CD4-positive, alpha-beta T cell treated with Interferon gamma for 1 hour (primary cell): ENCODE data around the gene FAAP20.

Source experiments
- DNase-seq: peaks from one replicate; pipeline ENCODE4 v3.0.0-alpha.2; 2020

The FAAP20 gene

DNA sequence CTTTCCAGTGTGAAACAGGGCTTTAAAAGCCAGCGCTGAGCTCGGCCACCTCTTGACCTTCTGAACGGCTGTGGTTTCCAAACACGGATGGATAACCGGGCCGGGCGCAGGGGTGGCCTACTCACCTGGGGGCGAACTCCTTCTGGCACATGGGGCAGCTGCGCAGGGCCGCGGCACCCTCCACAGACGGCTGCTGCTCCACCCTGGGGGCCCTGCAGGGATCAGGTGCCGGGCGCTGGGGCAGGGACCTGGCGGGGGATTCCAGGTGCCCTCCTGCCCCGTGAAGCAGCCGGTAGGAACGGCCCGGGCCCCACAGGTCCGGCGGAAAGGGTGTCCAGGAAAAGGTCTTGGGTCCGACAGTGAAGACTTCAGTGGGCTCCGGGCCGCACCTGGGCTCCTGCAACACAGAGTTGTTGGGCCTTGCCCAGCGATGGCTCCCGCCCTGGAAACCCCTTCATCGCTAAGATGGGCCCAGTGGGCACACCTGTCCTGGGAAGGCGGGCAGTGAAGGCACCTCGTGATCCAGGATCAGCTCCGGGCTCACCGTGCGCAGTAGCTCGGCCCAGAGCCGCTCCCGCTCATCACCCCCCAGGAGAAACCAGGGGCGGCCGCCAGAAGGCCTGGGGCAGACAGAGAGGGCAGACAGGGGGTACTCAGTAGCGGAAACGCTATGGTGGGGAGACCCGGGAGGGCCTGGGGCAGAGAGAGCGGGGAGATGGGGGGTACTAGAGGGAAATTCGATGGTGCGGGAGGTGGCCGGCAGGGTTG, 874 bp downstream of the FAAP20 start:
- DNase-seq, result no peak

DNA sequence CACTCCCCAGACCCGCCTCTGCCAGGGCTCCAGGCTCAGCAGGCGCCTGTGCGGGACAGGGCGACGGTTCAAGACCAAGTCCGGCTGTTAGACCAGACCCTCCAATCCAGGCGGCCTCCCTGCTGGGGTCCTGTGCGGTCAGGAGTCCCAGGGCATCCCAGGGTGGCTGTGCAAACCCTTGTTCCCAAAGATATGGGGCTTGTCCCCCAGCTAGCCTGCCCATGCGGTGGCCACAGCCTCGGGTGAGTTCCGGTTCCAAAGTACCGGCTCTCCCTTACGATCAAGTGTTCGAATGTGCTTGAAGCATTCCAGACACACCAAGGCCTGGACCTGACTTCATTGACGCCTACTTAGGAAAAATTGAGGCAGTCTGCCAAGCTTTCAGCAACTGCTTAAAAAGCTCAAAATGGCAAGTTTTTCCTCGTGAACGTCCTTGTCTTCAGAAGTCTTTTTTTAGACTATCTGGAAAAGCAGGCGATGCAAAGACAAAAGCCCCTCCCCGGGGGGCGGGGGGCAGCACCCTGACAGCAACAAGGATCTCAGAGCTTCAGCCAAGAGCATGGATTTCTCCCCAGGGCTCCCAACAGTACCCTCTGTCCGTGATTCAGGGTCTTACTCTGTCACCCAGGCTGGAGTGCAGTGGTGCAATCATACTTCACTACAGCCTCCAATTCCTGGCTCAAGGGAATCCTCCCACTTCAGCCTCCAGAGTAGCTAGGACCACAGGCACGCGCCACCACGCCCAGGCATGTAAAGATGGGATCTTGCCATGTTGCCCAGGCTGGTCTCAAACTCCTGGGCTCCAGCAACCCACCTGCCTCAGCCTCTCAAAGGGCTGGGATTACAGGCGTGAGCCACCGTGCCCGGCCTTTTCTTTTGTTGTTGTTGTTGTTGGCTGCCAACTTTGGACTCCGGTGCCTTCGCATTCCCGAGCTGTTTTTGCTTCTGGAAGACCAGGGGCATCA, 2.3 kb downstream of the FAAP20 start:
- DNase-seq, result no peak

DNA sequence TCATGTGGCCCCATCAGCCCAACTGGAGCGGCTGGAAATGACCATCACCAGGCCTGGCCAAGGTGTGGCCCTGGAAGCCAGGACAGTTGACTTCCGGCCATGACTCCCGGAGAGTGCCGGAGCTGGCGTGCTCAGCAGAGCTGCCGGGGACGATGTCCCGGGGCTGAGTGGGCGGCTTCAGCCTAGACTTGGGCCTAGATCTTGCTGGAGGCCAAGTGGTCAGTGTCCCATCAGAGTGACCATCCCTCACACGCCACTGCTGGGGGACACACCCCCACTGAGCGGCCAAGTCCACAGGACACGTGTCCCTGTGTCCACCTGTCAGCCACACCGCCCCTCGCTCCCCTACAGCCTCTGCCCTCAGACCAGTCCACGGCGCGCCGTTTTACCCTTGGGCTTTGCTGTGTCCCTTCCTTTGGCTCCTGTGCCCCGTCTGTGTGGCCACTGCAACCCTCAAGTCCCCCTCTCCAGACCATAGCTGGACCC, 4.0 kb downstream of the FAAP20 start:
- DNase-seq, result no peak

DNA sequence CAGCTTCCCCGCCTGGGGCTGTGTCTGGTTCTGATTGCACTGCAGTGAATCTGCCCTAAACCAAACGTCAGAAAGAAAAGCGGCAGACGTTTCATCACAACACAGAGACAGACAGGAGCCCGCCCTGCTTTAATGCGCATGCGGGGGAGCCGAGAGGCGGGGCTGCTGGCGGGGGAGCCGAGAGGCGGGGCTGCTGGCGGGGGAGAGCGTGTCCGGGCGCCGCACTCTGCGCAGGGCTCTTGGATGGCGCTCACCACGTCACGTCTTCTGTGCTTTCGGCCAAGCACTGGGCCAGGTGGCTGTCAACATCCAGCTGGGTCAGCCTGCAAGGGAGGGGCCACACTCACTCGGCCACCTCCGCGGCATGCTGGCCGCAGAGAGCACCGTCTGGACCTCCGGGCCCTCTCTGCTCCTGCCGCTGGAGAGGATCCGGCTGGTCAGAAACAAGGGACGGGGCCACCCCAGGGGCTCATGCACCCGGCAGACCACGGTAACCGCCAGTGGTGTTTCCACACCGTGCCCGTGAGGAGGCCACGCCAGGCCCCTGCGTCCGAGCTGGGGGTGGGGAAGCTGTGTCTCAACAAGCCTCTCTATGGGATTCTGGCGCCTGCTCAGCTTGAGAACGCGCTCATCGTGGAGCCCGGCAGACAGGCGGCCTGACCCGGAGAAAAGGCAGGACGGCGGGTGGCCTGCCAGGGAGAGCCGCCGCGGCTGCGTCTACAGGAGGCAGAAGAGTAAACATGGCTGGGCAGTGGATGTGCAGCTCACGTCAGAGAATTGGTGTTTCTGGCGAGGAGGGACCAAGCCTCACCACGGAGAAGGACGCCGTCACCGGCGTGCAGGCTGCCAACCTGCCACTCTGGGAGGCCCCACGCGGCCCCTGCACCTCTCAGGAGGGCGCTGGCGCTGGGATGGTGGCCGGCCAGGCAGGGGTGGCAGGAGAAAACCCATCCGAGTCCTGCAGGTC, 4.8 kb downstream of the FAAP20 start:
- peak; percentile 94 for DNase-seq

DNA sequence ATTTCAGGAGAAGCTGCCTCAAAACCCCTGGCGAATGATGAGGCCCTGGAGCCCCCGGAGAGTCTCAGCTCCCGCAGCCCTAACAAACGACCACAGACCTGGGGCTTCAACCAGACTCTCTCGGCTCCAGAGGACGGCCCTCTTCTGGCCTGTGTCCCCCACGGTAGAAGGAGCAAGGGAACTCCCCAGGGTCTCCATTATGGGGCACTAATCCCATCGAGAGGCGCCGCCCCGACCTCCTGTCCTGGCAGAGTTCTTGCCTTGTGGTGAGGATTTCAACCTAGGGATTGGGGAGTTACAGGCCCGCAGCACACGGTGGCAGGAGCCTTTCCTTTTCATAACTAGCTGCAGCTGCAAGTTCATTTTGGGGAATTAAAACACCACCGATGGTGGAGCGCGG, 6.2 kb downstream of the FAAP20 start:
- no peak for DNase-seq

DNA sequence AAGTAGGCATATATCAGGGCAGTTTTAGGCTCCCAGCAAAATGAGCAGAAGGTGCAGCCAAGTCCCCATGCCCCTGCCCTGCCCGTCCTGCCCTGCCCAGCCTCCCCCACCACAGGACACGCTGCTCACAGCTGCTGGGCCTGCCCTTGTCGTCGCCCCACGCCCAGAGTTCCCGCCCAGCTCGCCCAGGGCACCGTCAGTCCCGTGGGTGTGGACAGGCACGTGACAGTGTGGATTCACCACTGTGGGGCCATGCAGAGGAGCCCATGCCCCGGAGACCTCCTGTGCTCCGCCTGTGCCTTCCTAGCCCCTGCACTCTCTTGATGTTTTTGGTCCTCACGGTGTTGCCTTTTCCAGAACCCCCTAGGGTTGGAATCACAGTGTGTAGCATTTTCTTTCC, 7.0 kb downstream of the FAAP20 start:
- DNase-seq, result no peak

DNA sequence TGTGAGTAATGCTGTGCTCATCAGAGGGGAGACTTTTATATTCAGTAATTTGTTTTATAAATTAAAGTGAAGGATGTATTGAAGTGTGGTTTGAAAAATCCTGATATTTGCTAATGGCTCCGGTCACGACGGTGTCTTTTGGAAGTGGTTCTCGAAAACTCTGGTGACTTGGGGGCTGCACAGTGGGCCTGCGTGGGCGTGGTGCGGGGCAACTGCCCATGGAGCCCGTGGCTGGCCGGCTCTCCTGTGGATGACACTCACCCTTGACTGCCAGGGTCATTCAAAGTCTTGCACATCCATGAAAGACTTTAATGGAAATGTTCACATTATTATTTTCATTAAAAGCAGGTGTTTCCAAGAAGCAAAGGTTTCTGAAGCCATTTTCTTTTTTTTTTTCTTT, 7.7 kb downstream of the FAAP20 start:
- no peak for DNase-seq

DNA sequence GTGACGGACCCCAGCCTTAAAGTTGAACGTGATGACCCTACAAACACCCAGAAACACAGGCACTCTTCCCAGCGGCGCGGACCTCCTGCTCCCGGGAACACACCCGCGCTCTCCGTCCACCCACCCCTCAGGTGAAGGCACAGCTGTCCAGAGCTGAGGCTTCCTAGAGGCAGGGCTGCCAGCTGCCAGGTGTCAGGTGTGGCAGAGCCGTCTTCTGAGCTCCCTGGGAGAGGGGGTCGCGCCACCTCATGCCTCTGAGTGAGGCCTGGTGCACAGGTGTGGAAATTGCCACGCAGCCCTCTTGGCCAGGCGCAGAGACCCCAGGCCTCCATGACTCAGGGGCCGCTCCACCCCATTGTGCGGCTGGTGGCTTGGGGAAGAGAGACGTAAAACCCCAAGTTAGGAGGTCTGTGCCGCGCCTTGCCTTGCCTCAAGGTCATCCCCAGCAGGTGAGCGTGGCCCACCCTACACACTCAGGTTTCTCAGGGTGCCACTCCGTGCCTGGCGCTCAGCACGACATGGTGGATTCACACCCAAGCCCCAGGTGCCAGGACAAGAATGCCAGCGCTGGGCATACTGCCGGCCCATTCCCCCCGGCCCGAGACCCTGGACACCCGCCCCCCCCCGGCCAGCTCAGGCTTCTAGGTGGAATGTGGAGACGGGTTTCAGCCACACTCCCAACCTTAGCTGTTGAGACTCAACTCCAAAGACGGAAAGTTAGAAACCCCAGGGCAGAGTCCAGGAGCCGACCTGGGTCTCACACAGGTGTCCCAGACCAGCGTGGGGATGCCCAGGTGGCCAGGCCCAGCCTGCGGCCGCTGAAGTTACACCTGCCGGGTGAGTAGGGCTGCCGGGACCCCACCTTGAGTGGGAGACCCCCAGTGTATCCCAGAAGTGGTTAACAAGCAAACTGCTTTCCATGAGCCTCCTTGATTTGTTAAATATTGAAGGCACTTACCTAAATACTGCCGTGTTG, 8.4 kb downstream of the FAAP20 start:
- no peak for DNase-seq

DNA sequence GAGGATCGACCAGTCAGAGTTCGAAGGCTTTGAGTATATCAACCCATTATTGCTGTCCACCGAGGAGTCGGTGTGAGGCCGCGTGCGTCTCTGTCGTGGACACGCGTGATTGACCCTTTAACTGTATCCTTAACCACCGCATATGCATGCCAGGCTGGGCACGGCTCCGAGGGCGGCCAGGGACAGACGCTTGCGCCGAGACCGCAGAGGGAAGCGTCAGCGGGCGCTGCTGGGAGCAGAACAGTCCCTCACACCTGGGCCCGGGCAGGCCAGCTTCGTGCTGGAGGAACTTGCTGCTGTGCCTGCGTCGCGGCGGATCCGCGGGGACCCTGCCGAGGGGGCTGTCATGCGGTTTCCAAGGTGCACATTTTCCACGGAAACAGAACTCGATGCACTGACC, 9.6 kb downstream of the FAAP20 start:
- DNase-seq, result no peak

DNA sequence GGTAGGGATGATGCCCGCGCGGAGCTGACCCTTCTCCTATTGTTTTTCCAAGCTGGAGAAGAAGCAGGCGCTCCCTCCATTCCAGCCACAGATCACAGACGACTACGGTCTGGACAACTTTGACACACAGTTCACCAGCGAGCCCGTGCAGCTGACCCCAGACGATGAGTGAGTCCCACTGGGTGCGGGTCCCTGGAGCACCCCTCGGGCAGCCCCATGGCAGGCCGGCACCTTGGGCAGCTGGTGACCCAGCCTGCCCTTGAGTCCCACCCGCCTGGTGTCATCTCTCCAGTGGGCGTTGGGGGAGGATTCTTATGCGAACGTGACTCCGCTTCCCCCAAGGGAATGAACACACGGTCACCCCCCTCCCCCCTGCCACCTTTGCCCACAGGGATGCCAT, 10.0 kb downstream of the FAAP20 start:
- DNase-seq, result no peak

DNA sequence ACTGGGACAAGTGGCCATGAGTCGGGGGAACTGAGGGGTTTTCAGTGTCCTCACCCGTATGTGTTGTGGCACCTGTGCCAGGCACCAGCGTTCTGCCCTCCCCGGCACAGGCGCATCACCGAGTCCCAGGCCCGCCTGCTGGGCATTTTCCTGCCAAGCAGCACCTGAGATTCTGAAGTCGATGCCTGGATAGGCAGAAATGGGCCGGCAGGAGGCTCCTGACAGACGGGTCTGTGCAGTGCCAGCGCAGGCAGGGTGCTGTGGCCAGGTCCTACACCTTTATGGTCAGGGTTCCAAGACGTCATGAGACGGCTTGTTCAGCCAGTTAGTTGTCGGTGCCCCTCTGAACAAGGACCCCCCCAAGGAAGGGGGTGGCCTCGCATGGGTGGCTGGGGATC, 10.6 kb downstream of the FAAP20 start:
- no peak for DNase-seq

DNA sequence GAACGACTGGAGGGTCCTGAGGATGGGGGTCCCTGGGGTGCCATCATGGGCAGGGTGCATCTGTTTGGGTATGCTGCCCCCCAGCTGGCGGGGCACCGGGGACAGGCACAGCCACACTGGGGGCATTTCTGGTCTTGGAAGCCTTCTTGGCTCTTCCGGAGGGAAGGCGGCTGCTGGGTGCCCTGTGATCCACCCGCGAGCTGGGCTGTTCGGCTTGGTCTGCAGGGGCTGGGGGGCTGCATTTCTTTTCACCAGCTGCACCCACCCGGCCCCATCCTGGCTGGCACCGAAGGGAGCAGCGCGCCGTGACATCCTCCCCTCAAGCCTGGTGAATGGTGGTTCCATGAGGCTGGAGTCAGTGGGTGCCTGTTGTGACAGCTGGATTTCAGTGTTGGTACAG, 12.2 kb downstream of the FAAP20 start:
- no peak for DNase-seq

DNA sequence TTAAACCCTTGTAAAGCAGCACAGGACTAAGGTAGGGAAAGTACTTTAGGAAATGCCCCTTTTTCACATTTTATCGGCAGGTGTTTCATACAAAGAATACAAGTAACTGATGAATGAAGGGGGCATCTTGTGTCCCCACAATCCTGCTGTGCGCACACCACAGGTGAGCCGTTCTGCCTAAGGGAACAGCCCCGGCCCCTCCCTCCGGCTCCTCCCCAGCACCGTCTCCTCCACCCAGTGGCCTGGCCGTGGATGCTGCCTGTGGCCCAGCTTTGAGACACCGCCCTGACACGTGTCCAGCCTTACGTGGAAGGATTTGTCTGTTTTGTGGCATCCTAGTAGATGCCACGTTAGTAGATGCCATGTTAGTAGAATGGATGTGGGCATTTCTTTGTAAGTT, 12.8 kb downstream of the FAAP20 start:
- no peak for DNase-seq

DNA sequence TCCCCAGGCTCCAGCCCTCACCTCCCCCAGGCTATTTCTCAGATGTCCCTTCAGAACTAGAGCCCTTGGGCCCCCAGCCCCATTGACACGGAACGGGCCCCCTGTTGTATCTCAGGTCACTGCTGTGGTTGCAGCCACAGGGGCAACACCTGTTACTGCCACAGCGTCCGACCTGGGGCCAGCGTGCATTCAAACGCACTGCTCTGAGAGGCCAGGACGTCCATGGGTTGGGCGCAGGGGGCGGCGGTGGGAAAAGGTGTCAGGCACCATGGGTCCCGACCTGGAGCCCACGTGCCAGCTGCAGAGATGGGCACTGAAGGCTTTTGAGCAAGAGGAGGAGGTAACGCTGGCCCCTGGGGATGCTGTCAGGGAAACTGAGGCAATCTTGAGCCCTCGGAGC, 13.3 kb downstream of the FAAP20 start:
- DNase-seq, result no peak

DNA sequence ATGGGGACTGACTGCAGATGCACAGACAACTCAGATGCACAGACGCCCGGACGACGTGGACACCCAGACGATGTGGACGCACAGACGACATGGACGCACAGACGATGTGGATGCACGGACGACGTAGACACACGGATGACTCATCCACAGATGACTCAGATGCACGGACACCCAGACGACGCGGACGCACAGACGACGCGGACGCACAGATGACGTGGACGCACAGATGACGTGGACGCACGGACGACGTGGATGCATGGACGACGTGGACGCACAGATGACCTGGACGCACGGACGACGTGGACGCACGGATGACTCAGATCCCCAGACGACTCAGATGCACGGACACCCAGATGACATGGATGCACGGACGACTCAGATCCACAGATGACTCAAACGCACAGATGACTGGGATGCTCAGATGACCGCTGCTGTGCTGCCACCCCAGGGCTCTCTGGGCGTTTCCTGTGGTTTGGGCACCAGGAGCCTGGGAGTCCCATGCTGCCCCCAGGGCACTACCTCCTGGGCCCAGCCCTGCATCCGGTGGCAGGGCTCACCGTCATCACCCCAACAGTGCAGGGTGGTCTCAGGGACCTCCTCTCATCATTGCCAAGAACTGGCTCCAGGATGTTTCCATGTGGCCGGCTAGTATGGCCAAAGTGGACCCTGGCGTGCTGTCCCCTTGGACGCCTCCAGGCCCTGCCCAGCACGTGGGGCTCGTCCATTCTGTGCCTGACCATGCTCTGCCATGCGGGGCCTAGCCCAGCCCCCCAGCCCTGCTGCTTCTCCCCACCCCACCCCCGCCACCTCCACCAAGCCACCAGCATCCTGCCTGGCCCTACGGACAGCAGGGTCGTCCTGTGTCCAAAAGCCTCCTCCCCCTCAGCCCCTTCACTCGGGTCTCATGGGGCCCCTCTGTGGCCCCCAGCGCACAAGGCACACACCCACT, 14.0 kb downstream of the FAAP20 start:
- DNase-seq, result no peak

DNA sequence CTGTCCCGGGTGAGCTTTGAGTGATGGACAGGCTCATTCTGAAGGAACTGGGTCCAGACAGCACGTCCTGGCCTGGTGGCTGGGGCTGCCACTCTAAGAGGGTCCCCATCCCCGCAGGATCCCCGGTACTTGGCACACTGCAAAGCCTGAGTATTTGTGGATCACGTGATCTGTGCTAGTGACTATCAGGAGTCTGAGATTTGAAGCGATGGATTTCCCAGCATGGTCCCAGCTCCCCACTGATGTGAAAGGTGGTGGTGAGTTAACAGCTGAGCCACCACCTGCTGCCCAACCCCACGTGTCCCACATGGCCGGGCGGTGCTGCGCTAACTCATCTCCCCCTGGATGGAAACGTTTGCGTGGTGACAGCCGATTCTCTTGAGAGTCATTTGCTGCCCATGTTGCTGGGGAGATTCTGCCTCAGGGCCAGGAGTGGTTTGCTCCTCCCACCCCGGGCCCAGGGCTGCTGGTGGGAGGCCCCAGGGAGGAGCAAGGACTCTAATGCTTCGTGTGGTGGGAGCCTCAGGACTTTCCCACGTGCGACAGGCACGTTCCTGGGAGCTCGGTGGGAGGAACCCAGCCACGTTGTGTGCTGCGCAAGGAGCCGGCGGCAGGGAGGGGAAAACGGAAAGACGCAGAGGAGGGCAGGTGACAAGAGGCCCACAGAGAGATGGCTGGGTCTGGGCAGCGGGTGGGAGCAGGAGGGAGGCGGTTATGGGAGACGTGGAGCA, 15.1 kb downstream of the FAAP20 start:
- no peak for DNase-seq

DNA sequence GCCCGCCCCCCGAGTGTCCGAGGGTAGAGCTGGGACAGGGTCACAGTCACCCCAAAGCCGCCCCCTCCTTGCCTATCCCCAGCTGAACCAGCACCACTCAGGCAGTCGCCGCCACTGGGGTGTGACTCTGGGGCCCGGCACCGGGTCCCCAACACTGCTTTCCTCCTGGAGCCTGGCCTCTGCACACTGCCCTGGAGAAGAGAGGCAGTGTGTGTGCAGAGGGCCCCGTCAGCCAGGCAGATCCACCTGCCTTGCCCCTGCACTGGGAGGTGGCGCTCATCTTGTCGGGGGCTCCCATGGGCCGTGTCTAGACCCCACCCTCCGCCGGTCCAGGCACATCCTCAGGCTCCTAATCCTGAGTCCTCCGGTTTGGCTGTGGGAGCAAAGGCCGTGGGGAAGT, 15.7 kb downstream of the FAAP20 start:
- no peak for DNase-seq

DNA sequence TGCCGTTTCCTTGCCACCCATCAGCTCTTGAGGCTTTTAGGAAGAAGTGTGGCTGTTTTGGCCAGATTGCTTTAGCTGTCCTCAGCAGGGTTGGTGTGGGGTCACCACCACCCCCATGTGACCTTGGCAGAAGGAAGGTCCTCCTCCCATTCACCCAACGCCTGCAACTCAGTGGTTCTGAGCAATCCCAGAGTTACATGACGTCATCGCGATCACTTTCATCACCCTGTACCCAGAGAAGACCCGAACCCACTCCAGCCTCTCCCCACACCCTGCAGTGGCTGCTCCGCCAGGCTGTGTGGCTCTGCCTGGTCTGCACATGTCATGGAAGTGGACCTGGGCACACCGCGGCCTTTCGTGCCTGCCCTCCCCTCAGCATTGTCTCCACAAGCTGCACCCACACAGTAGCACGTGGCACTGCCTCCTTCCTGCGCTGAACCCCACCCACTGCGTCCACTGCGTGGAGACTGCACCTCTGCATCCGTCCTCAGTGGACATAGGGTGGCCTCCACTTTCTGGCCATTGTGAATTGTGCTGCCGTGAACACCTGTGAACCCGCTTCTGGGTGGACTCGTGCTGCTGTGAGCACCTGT, 16.5 kb downstream of the FAAP20 start:
- DNase-seq, result no peak

DNA sequence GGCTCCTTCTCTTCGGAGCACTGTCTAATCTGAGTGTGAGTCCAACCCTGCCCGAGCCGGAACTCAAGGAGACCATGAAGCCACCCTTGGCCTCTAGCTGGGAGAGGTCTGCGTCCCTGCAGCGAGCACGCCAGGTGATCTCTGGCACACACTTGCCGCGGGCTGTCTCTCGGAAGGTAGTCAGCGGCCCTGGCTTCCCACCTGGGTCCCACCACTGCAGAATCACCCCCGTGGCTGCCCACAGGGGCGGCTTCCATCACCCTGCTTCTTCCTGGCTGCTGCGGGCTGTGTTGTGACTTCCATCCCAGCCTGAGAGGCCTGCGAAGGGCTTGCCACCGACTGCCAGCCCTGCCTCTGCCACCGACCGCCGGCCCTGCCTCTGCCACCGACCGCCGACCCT, 17.0 kb downstream of the FAAP20 start:
- DNase-seq, result no peak
